ENCODE measurements around the gene PLPPR1.

DNA sequence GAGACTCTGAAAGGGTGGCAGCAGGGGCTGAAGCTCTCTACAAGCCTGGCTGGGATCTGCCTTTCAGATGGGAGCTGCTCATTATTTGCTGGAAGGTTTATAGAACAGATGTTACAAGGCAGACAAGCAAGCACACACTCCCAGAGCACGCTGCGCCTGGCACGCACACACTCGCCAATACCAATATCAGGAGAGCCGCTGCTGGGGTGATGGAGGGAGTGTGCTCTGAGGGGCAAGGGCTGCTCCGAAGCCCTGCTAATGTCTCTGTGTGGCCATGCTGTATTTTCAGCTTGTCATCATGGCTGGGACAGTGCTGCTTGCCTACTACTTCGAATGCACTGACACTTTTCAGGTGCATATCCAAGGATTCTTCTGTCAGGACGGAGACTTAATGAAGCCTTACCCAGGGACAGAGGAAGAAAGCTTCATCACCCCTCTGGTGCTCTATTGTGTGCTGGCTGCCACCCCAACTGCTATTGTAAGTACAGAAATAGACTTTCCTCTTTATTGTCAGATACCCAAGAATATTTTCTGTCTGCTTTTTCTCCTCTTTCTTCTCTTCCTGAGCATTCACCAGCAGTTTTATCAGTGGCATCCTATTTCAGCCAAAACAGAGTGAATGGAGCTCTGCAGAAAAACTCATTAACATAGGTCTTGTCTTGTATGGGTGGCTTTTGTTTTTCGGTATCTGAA lies 241.2 kb downstream of the PLPPR1 start:
- TF ChIP-seq, protein P1, sequence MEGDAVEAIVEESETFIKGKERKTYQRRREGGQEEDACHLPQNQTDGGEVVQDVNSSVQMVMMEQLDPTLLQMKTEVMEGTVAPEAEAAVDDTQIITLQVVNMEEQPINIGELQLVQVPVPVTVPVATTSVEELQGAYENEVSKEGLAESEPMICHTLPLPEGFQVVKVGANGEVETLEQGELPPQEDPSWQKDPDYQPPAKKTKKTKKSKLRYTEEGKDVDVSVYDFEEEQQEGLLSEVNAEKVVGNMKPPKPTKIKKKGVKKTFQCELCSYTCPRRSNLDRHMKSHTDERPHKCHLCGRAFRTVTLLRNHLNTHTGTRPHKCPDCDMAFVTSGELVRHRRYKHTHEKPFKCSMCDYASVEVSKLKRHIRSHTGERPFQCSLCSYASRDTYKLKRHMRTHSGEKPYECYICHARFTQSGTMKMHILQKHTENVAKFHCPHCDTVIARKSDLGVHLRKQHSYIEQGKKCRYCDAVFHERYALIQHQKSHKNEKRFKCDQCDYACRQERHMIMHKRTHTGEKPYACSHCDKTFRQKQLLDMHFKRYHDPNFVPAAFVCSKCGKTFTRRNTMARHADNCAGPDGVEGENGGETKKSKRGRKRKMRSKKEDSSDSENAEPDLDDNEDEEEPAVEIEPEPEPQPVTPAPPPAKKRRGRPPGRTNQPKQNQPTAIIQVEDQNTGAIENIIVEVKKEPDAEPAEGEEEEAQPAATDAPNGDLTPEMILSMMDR (IDR thresholded peaks at IDR 0.05; ENCODE audit: extremely low read depth in 1 of 2, insufficient read depth in 1 of 2, low read depth in 1 of 2, low read length in 2 of 2): no peak
- TF ChIP-seq GATA2 (IDR thresholded peaks at IDR 0.05; ENCODE audit: insufficient read depth, insufficient read length, low read depth, low read length) (no peak), POLR2A (IDR thresholded peaks at IDR 0.05; ENCODE audit: low read depth, low read length) (no peak), JUN (IDR thresholded peaks at IDR 0.05; ENCODE audit: borderline replicate concordance, insufficient read depth, insufficient read length, low read depth) (no peak), POLR2AphosphoS5 (IDR thresholded peaks at IDR 0.05; ENCODE audit: insufficient read depth, low read depth, low read length) (no peak), EZH2 (IDR thresholded peaks at IDR 0.05; ENCODE audit: borderline replicate concordance, low read depth, low read length, severe bottlenecking) (no peak)
- TF ChIP-seq, protein P2, sequence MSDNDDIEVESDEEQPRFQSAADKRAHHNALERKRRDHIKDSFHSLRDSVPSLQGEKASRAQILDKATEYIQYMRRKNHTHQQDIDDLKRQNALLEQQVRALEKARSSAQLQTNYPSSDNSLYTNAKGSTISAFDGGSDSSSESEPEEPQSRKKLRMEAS (IDR thresholded peaks at IDR 0.05; ENCODE audit: insufficient read depth, insufficient read length): no peak
